HUDEP-2 (cell line): ENCODE data around the gene EEF1AKMT3.

Source experiments
- DNase-seq, 76 experiments: peaks; one replicate each; lab custom pipeline; 2025; ENCODE audit not compliant: unreplicated experiment in 76 of 76; lab: John Stamatoyannopoulos, UW

Gene EEF1AKMT3

DNA sequence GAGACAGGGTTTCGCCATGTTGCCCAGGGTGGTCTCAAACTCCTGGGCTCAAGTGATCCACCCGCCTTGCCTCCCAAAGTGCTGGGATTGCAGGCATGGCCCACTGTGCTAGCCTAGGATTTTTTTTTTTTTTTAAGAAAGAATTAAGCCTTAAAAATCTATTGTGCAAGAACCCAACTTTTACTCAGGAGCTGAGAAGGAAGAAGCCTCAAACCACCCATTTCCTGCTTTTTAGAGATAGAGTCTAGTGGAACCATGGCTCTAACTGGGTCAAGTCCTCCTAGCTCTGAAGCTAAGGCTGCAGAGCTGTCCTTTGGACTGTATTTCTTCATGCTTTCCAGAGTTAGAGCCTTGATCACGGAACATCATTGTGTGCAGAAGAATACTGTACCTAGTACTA is 8.8 kb downstream of the EEF1AKMT3 start:
- DNase-seq: no peak

DNA sequence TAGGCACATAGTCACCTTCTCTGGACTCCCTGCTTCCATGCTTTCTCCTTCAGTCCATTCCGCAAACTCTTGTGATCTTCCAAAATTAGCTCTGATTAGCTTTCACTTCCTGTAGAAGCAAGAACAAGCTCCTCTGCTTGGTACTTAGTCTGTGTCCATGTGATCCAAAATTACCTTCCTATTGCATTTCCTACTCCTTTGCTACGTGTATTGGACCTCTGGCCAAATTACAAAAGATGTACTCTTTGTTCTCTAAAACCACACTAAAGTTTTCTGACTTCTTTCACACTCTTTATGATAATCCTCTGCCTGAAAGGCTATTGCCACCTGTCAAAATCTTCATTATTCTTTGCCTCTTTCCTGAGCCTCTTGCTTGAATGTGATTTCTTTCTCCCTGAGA is 9.4 kb downstream of the EEF1AKMT3 start:
- DNase-seq: no peak

DNA sequence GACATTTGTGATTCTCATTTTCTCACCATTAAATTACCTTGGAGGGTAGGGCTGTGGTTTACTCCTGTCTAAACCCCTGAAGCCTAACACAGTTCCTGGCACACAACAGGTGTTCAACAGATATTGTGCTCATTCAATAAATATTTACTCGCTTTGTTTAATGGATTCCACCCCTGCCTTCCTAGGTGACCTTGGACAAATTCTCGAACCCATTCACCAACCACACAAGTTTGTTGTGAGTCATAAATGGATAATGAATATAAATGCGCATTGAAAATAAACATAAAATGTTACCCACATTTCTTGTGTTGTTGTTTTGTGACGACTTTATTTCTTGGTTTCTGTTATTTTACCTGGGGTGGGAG is 9.8 kb downstream of the EEF1AKMT3 start:
- no peak for DNase-seq

DNA sequence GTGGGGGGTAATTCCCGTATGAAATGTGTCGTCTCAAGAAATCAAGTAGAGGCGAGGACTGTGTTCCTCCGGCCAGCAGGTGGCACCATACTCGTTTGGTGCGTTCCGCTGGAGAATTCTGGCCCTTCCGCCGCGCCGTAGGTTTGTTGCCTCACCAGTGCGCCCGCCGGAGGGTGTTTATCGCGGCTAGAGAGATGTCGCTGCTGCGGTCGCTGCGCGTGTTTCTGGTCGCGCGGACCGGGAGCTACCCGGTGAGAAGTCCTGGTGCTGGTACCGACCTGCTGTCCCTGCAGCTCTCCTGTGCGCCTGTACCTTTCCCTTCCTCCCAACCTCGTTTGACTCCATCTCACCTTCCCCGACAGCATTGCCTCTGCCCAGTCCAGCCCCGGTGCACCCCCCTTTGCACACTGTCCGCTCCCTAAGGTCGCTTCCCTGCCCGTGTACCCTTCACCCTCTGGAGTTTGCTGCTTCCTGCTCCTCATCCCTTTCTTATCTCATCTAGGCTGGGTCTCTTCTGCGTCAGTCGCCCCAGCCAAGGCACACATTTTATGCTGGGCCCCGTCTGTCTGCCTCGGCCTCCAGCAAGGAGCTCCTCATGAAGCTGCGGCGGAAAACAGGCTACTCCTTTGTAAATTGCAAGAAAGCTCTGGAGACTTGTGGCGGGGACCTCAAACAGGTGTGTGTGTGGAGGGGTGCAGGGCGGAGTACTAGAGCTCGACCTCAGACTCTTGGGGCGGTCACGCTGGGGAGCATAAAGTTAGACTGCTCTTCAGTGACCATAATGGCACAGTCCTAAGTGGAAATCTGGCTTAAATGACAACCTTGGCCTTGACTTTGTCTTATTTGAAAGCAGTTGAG is 10.4 kb downstream of the EEF1AKMT3 start, which contains the start of gene TSFM:
TSFM (plus strand) TSS at position 180 of the 858 bp plus-strand sequence; CDS start at position 195, 15 bp downstream.
- DNase-seq: peak; percentile 28 to 95 (median 89)

DNA sequence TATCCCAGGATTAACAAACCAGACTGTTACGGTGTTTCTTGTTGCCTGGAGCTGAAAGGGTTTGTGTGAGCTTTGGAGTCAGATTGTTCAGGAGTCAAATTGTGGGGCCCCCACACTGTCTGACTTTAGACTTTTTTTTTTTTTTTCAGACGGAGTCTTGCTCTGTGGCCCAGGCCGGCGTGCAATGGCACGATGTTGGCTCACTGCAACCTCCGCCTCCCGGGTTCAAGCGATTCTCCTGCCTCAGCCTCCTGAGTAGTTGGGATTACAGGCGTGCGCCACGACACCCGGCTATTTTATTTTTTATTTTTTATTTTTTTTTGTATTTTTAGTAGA is 11.0 kb downstream of the EEF1AKMT3 start:
- DNase-seq: no peak

DNA sequence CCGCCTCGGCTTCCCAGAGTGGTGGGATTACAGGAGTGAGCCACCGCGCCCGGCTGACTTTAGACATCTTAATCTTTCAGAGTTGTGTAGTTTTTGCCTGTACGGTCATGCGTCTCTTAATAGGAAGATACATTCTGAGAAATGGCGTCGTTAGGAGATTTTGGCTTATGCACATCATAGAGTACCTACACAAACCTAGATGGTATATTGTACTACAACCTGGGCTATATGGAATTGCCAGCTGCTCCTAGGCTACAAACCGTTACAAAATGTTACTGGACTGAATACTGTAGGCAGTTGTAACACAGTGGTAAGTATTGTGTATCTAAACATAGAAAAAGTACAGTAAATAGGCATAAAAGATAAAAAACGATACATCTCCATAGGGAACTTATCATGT is 11.4 kb downstream of the EEF1AKMT3 start:
- no peak for DNase-seq

DNA sequence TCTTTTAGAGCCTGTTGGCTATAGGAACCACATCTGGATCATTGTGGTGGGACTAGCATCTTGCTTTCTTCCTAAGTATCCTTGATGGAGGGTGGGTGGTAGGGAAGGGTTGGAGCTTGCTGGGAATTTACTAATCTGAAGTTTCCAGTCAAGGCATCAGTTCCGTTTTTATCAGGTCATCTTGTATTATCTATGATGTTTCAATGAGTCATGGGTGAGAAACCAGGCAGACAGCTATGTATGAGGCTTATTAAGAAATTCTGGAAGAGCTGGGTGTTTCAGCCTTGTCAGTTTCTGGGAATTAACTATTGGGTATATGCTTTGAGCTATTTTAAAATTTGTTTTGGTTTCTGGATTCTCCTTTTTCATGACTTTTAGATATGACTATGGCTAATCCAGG is 21.5 kb downstream of the EEF1AKMT3 start:
- DNase-seq: no peak

DNA sequence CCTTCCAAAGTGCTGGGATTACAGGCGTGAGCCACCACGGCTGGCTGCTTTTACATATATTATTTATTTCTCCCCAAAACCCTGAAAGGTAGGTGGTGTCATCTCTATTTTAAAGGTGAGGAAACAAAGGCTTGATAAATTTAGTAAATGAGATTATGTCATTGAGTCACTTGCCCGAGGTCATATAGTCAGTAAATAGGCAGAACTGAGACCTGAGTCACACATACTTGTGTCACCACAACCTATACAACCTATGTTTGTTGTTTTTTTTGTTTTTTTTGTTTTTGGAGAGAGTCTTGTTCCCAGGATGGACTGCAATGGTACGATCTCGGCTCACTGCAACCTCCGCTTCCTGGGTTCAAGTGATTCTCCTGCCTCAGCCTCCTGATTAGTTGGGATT is 22.9 kb downstream of the EEF1AKMT3 start:
- DNase-seq: no peak

DNA sequence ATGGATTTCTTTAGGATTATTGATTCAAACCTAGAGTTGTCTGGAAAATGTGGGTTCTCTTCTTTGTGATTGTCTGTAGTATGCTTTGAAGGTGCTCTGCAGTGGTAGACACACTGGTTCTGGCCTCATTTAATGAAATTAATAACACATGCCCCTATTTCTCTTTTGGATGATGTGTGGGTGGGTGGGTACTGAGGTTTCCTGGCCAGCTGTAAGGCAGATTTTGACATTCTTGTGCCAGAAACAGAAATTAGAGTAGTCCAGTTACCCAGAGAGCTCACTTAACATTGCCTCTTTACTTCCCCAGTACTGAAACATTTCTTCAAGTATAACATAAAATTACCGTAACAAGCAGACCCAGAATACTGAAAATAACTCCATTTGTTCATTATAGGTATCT is 24.6 kb downstream of the EEF1AKMT3 start:
- DNase-seq: no peak

DNA sequence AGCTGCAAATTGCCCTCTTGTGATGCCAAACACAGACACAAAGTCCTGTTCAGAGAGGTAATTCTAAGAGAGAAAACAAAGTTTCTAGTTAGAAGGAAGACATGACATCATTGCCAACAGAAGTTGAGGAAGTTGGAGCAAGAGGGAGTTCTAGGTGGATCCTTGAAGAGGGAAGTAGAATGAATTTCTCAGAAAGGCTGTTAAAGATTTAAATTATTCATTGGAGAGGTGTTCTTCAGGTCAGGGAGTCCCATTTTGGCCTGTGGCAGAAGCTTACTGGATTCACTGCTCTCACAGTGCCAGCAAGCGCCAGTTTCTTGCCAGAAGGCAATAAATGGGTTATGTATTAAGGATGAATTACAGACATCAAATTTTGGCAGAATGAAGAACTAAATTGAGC is 25.5 kb downstream of the EEF1AKMT3 start:
- no peak for DNase-seq

DNA sequence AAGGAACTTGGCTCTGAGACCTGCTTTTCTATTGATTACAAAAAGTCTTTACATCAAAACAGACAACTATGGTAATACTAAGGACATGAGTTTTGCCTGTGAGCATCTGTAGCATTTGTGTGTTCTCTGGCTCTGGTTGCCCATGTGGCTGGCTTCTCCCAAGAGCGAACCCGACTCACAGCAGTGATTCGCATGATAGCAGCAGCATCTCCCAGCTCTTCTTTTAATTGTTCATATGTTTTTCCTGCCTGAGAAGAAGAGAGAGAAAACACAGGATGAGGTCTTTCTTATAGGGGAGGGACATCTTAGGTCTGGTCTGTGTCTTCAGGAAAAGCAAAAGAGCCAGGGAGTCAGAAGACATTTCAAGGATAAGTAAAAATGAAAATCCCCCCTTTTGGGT is 28.6 kb downstream of the EEF1AKMT3 start:
- DNase-seq: no peak

DNA sequence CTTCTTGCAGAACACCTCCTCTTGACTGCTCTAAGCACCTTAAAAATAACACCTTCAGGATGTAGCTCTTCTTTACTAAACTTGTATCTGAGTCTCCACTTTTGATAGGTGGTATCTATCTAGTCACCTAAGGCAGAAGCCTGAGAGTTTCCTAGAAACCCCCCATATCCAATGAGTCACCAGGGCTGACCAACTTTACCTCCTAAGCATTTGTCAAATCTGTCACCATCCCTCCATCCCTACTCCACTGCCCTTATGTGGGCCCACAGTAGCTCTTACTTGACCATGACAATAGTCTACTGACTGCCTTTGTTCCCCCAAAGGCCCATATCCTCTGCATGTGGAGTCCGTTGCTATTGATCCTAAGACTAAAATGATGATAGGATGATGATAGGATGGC is 30.2 kb downstream of the EEF1AKMT3 start:
- no peak for DNase-seq

DNA sequence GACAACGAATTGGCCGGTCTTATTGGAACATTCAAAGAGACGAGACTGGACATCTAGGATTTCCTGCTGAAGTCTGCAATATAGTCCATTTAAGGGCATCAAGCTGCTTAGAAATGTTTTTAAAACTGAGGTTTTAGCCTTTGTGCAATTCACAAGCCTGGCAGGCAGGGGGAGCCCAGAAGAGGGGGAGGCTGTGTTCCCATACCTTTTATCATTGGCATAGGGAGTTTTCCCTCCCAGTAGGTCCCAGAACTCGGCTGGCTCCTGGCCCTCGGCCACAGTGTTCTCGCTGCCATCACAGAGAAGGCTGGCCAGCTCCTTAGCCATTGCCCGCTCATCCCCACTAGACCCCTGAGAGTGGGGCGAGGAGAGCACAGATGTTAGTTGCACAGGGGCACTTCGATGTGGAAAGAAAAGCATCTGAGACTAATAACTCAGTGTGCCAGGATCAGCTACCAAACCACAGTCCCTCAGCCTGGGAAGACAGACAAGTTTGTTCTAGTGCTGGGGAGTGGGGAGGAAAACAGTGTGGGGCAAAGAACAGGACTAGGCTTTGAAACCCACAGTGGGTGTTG is 31.0 kb downstream of the EEF1AKMT3 start:
- peak in 14 of 76 experiments; percentile 2 to 34 (median 8) for DNase-seq

DNA sequence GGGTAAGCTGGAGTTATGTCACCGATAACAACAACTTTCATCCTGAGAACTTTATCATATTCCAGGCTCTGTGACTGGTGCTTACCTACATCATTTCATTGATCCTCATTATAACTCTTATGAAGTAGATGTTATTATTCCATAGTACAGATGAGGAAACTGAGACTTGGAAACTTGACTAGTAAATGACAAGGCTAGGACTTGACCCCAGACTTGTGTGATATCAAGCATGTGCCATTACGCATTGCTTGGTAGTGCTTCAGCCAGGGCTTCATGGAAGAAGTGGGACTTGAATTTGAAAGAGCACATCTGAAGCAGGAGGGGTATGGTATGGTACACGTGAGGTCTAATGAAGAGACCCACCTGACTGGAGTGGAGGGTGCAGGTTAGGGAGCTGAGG is 34.3 kb downstream of the EEF1AKMT3 start:
- DNase-seq: no peak

DNA sequence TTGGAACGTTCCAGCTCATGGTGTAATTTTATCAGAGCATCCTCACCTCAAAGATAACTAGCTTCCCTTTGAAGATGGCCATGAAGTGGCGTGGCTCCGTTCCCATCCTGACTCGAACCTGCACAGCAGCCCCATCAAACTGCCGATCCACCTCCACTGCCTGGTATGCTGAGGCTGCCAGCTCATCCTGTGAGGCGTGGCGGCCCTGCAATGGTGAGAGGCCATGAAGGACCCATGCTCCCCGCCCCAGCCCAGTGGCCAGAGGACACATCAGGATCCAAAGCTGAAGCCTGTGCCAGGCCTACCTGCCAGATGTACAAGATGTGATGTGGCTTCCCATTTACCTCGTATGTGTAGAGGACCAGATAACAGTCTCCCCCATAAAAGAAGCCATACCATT is 34.9 kb downstream of the EEF1AKMT3 start:
- no peak for DNase-seq

DNA sequence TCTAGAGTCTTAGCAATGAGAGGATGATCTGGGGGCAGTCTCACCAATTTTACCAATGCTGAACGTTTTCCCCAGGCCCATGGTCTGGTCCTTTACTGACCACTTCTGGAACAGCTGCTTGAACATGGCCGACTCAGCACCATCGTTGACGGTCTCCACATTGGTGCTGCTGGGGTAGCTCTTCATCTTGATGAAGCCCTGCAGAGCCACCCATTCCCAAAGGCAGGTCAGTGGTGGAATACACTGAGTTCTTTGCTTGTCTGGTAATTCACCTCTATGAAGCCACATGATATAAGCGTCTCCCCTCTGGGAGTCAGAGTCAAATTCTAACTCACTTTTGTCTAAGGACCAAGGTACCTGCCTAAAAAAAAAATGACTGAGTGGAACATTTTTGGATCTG is 35.9 kb downstream of the EEF1AKMT3 start:
- no peak for DNase-seq

DNA sequence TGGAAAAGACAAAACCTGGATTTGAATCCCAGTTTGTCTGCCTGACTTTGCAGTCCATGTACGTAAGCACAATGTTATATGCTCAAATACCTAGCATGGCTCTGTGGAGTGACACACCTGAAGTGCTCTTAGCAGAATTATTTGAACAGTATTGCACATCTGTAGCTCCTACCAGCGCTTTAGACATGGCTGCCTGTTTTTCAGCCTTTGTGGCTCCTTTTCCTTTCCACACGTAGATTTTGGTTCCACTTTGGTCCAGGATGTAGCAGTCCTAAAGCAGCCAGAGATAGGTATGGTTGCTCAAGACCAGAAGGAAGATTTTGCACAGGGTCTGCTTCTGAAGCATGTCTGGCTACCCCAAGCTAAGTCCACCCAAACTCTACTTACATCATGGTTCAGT is 37.0 kb downstream of the EEF1AKMT3 start:
- DNase-seq: no peak

DNA sequence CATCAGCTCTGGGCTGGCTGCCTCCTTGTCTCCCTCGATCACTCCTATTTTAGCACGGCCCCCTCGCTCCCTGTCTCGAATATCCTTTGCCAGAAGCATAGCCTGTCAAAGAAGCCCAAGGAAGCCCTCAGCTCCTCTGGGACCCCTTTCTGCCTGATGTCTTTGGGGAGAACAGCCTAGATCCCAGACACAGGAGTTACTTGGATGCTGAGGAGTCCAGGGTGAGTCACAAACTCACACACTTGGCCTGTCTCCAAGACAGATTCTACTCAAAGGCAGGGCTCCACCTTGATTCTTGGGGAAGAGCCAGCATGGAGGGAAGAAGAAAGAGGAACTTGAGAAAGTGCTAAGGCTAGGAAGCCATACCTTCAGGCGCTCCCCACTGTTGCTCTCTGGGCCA is 38.0 kb downstream of the EEF1AKMT3 start:
- peak in 49 of 76 experiments; percentile 2 to 77 (median 36) for DNase-seq

DNA sequence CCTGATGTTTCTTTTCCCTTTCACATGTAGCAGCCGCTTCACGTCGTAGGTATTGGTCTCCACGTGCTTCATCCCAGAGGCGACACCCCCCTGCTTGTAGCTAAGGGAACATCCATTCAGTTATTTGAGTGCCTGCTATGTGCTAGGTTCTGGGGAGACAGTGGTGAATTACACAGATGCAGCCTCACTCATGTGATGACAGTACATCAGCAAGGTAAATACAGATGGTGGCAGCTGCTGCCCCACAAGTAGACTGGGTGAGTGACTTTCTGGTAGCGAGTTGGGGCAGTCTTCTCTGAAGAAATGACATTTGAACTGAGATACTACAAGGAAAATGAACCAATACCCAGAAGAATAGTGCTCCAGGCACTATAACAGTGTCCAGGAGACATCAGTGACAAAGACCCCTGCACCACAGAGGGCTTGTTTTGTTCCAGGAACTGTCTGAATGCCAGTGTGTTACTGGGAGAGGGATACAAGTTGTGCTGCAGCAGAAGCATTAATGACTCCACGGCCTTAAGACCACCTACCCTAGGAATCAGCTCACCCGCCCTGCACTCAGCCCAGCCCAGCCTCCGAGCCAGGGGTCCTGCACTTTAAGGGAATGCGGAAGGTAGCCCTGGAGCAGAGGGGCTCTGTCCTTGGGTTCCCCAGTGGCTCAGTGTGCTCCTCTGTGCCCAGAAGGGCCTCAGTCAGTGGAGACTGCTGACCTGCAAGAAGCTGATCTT is 38.8 kb downstream of the EEF1AKMT3 start:
- no peak for DNase-seq

DNA sequence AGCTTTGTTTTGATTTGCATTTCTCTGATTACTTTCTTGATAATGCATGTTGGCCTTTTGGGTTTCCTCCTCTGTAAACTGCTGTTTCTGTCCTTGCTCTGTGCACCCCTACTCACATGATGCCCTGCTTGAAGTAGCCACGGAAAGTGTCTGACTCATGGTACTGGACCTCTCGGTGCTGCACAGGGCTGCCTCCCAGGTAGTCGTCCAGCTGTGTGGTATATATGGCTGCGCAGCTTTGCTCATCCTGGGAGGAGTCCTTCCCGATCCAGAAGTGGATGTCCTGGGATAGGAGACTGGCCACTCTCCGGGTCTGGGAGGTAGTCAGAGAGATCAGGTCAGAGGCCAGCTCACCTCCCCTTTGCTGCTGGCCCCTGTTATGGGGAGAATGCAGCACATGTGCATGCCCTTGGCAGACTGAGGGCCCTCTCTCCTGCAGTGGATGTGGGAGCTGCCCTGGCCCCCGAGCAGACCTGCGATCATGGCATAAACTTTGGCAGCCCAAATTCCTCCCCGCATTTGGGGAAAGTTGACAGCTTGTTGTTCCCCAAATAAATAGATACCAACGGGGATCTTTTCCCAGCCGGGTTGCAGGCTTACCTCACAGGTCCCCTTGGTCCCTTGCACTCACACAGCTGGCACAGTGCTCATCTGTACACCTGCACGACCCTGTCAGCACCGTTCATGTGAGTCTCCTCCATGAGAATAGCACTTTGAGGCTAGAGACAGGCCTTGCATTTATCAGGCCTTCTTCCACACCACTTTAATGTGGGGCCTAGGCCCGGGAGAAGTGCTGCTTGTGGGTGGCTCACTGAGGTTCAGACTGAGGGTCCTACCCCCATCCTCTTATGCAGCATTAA is 40.9 kb downstream of the EEF1AKMT3 start:
- no peak for DNase-seq
